GM19099 (cell line): ENCODE data around the gene SEMG1.

Source experiments
- POLR2A ChIP-seq: IDR thresholded peaks from 3 replicates; pipeline ENCODE4 v1.6.1; 2011; ENCODE audit warnings: low read depth; ENCODE audit not compliant: insufficient read length; ENCODE audit errors: extremely low read depth

The SEMG1 gene

DNA sequence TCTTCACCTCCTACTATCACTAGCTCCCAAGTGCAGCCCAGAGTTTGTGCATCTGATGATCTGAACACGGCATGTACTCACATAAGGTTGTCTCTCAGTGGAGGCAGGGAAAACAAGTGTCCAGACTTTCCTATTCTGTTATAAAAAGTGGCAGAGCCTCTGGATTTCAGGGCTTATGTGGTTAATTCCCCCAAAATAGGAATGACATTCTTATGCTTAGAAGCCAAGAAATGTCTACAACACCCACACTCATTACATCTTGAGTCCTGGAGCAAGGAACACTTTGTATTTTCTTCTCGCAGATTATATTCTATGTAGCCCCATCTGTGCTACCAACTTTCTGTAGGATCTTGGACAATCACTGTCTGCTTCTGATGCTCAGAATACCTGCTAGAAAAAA, 13.5 kb upstream of the SEMG1 start:
- TF ChIP-seq POLR2A, result no peak

DNA sequence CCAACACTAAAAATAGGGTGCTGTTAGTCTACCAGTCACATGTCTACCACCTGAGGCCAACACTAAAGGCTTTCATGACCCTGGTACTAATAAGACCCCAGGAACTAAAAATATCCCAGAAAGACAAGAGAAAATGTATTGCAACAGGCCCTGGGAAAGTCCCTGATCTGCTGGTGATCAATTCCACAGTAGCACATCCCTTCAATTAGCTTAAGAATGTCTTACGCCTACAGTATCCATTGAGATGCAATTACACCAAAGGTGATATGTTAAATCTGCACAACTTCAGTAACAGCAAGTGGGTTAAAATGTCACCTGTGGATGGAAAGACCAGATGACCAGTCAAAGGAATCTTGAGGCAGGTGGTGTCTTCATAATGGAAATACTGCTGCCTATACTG, 3.1 kb downstream of the SEMG1 start:
- no peak for TF ChIP-seq POLR2A

DNA sequence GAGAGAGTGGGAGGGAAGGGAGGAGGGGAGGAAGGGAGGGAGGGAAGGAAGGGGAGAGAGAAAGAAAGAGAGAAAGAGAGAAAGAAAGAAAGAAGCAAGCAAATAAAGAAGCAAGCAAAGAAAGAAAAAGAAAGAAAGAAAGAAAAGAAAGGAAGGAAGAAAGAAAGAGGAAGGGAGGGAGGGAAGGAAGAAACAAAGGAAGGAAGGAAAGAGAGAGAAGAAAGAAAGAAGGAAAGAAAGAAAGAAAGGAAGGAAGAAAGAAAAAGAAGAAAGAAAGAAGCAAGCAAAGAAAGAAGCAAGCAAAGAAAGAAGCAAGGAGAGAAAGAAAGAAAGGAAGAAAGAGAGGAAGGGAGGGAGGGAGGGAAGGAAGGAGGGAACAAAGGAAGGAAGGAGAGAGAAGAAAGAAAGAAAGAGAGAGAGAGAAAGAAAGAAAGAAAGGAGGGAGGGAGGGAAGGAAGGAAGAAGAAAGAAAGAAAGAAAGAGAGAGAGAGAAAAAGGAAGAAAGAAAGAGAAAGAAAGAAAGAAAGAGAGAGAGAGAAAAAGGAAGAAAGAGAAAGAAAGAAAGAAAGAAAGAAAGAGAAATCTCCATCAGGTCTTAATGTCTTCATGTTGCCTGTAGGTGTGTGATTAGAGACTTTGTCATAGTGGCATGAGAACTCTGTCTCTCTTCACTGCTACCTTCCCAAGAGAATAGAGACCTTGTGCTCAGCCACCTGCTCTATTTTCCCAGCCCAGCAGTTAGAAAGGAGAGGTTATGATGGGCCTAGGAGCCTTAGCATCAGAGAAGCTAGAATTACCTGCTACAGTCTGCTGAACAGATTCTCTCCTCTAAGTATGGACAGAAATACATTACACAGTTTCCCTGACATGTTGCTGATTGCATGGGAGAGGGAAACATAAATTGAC, 5.0 kb downstream of the SEMG1 start:
- no peak for TF ChIP-seq POLR2A

DNA sequence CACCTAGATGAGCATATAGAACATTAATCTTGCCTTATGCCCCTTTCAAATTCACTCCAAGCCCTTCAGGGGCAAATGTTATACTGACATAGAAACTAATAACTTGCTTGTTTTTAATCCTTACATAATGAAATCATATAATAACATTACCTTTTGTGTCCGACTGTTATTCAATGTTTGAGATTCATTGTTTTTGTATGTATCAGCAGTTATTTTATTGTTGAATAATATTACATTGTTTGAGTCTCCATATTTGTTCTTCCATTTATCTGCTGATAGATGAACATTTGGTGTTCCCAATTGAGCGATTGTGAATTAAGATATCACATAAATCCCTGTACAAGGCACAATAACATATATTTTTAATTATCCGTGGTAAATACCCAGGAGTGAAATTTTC, 6.0 kb downstream of the SEMG1 start:
- TF ChIP-seq POLR2A, result no peak

DNA sequence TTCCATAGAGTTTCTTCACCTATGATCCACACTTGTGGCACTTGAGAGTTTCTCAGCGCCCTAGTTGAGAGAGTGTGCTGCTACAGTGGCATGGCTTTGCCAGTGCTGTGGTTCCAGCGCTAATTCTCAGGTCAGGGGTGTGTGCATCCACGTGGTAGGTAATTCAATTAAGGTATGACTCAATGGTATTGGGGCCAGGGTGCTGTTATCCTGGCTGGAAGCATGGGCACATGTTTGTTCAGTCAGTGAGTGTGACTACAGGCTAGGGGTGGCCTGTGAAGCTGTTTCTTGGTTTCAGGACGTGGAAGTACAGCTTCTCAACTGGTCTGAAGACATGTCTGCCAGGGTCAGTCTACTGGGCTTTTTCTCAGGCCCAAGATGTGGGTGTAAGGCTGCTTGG, 11.3 kb downstream of the SEMG1 start:
- TF ChIP-seq POLR2A, result no peak

DNA sequence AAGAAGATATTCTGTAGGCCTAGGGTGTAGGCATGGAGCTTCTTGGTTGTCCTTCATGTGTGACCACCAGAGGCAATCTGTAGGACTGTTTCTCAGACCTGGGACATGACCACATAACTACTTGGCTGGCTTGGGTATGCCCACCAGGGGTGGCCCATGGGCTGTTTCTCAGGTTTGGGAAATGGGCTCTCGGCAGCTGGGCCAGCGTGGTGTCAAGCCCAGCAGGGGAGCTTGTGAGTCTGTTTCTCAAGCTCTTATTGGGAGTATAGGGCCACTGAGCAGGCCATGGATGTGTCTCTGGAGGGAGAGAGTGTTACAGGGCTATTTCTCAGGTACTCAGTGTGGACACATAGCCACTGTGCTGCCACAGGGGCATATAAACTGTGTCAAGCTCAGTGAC, 11.8 kb downstream of the SEMG1 start:
- no peak for TF ChIP-seq POLR2A

DNA sequence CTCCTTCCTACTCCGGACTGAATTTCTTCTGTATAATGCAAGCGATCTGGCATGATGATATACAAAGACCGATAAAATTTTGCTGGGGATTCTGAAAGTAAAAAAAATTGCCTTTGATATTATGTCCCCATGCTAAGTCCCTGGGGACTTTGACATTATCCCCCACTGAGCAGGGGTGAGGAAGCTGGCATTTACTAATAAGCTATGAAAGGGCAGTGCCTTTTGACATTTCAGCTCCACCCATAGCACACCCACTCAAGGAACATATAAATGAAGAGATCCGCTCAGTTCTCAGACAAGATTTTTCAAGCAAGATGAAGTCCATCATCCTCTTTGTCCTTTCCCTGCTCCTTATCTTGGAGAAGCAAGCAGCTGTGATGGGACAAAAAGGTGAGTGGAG, 14.2 kb downstream of the SEMG1 start, which contains the start of gene SEMG2:
SEMG2 (plus strand) TSS at position 298 of the 400 bp plus-strand sequence; CDS start at position 315, 17 bp downstream.
- TF ChIP-seq POLR2A, result no peak

DNA sequence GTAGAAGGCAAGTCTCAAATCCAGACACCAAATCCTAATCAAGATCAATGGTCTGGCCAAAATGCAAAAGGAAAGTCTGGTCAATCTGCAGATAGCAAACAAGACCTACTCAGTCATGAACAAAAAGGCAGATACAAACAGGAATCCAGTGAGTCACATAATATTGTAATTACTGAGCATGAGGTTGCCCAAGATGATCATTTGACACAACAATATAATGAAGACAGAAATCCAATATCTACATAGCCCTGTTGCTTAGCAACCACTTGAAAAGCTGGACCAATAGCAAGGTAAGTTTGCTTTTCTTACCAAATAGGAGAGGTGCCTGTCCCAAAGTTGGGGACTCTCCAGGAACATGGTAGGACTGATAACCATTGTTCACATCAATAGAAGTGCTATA, 16.3 kb downstream of the SEMG1 start:
- TF ChIP-seq POLR2A, result no peak

DNA sequence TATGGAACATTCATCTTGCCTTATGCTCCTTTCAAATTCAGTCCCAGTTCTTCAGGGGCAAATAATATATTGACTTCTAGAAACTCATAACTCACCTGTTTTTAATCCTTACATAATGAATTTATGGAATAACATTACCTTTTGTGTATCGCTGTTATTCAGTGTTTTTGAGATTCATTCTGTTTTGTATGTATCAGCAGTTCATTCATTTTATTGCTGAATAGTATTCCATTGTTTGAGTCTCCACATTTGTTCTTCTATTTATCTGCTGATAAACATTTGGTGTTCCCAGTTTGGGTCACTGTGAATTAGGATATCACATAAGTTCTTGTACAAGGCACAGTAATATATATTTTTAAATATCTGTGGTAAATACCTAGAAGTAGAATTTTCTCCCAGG, 19.5 kb downstream of the SEMG1 start:
- TF ChIP-seq POLR2A, result no peak

DNA sequence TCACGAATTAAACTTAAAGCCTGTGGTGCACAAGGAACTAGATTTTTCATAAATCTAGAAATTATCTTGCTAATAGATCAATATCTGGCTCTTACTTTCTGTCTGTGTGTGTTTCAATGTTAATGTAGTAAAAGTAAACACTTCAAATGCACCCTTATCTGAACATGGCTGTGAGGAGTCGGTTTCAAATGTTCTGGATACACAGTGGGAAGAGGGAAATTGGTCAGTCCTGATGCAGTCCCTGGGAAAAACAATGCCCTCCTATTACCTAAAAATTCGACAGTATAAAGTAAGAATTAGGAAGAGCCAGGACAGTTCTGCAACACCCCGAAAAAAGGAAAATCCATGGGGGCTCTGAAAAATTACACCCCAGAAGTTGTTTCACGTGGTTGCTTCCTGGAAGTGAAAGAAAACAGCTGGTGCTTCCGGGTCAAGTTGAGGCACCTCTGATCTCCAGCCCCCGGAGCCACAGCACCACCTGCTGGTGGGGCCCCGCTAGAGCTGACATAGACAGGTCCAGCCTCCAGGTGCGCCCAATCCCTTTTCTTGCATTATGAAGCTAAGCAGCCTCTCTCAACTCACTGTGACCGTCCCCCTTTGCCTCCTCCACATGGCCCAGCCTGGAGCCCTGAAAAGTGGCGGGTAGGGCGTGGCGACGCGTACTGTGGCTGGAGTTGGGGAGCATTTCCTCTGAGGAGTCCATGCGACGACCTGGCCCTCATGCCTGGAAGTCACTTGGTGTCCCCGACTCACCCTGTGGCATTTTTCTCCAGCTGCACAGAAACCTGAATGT, 22.6 kb downstream of the SEMG1 start:
- TF ChIP-seq POLR2A, result no peak

DNA sequence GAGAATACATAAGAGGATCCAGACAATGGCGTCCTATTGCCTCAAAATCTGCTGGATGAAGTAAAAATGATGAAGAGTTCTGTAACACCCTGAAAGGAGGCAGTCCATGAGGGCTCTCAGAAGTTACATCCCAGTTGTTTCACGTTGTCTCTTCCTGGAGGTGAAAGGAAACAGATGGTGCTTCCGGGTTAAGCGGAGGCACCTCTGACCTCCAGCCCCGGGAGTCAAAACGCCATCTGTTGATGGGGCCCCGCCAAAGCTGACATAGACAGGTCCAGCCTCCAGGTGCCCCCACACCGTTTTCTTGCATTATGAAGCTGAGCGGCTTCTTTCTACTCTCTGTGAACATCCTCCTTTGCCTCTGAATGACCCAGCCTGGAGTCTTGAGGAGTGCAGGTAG, 23.8 kb downstream of the SEMG1 start:
- TF ChIP-seq POLR2A, result no peak

DNA sequence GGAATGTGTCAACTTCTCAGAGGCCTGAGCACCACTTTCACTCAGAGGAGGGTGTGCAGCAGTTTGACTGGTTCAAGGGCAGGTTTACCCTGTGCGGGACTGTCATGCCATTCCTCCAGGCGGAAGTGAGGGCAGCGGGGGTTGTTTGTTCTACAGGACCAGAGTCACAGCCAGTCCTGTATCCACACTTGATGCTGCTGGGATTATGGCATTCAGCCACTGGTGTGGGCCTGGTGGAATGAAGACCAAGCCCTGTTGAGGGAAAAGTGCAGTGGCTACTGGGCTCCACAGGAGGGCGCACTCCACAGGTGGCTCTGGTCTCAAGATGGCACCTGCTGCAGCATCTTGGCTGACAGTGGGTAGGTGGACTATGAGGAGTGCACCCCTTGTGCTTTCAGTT, 29.2 kb downstream of the SEMG1 start:
- TF ChIP-seq POLR2A, result no peak

DNA sequence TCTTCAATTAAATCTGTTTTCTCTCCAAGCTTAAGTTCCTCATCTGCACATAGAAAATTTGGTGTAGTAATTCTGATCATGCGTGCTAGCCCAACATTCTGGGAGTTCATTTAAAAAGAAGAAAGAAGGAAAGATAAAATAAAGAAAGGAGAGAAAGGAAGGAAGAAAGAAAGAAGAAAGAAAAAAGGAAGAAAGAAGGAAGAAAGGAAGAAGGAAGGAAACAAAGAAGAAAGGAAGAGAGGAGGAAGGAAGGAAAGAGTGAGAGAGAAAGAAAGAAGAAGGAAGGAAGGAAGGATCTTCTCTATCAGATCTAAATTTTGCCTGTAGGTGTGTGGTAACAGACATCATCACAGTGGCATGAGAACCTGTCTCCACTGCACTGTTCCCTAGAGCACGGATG, 31.3 kb downstream of the SEMG1 start:
- no peak for TF ChIP-seq POLR2A

DNA sequence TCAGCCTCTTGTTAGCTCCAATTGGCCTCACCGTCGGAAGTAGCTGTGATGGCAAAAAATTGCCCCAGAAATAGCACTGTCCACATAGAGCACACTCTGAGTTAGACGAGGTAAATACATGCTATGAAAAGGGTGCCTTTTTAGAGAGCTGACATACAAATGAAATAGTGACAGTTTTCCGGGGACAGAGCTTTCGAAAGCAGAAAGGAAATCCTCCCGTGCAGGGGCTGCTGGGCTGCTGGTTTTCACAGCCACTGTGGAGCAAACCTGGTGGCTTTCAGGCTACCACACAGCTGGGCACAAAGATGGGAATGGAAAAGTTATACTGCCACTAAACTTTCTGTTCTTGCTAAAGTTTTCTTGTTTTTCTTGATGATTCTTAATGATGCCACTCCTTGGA, 39.3 kb downstream of the SEMG1 start:
- TF ChIP-seq POLR2A, result no peak

DNA sequence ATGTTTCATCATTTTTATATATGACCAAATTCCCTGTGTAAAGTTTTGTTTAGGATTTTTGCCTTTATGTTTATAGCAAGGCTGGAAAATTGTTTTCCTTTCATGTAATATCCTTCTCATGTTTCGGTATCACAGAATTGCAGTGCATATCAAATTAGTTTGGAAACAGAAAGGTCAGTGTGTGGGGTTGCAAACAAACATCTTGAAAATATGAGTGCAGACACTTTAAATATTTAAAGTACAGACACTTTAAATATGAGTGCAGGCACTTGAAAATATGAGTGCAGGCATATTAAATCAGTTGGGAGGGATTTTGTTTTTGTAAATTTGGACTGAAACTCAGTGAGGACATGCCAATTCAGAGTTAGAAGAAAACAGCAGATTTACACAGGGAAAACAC, 41.0 kb downstream of the SEMG1 start:
- no peak for TF ChIP-seq POLR2A

DNA sequence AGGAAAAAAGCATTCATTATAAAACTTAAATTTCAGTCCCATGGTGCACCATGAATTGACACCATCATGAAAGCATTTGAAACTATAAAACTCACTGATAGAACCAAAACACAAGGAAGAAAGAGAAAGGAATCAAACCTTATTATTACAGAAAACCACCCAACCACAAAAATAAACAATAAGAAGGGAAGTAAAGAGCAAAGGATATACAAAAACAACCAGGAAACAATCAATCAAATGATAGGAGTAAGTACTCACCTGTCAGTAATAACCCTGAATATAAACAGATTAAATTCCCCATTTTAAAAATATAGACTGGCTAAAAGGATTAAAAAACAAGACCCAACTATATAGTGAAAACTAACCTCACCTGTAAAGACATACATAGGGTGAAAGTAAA, 41.8 kb downstream of the SEMG1 start:
- TF ChIP-seq POLR2A, result no peak
